Activated CD8-positive, alpha-beta memory T cell treated with anti-CD3 and anti-CD28 coated beads for 1 hour (primary cell): ENCODE data around the gene TMEM238.
A peak's percentile ranks its signal among the peaks of the same experiment; 100 is the strongest.
"Not testable (repeated sequence)": the region's sequence is repeated elsewhere in the genome, so short reads cannot be mapped to it uniquely, and the experiment has no call there.

Experiments used
- DNase-seq, 2 donors: peaks; one replicate each; pipeline ENCODE4 v3.0.0-alpha.2; 2020; ENCODE audit warnings: low read depth in 1 of 2; ENCODE audit errors: extremely low read depth in 1 of 2

The TMEM238 gene

GRCh38 chr19:55402509-55402908 is 18.4 kb upstream of the TMEM238 start:
- no peak for DNase-seq

GRCh38 chr19:55401390-55401789 is 17.3 kb upstream of the TMEM238 start:
- DNase-seq, result not testable (repeated sequence)

DNA sequence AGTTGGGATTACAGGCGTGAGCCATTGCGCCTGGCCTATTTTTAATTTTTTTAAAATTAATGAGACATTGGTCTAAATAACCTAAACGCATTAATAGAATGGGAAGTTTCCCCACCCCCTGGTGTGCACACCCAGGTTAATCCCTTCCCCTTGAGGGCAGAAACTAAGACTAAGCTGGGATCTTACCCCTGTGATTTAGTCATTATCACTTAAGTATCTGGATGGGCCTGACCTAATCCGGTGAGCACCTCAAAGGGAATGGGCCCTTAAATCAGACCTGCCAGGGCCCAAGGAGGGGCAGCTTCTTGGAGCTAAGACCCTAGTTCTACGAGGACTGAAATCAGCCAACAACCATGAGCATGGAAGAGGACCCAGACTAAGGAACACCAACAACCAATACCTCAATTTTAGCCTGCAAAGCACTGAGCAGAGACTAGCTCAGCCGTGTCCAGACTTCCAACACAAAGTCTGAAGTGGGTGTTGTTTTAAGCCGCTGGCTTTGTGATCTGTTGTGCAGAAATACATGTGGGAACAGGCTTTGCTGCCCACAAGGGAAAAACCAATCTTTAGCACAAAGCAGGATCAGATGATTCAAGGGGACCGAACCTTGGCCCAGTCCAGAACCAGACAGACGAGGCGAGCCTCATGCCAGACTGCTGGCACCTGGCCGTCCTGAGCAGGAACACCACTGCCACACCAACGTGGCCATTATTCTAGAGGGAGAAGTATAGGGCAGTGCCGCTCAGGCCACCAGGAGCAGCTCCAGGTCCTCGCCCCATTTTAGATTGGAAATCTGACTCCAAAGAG is 16.4 kb upstream of the TMEM238 start:
- no peak for DNase-seq

DNA sequence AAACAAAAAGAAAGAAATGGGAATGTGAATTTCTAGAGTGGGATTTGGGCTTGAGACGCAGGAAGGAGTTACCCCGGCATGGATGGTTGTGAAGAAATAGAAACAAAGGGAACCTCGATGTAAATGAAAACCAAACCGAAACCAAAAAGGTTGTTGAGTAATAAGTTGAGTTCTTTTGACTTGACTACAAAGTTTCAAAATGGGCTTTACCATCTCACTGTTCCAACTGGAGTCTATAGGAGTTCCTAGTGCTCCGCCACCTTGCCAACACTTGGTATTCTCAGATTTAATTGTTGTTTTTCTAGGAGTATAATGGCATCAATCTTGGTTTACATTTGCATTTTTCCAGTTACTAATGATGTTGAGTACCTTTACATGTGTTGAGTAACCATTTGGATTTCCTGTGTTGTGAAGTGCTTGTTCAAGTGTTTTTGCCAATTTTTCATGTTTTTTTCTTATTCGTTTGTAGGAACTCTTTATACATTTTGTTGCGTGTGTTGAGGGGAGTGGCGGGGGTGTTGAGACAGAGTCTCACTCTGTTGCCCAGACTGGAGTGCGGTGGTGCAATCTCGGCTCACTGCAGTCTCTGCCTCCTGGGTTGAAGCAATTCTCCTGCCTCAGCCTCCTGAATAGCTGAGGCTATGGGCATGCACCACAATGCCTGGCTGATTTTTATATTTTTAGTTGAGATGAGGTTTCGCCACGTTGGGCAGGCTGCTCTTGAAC is 14.3 kb upstream of the TMEM238 start:
- DNase-seq, result no peak

- DNase-seq, result no peak
Observed at GRCh38 chr19:55392820-55393761, 9.0 kb upstream of the TMEM238 start.

GRCh38 chr19:55391702-55392615 is 7.9 kb upstream of the TMEM238 start:
- no peak for DNase-seq

GRCh38 chr19:55391191-55391670 is 7.1 kb upstream of the TMEM238 start:
- DNase-seq, result no peak

DNA sequence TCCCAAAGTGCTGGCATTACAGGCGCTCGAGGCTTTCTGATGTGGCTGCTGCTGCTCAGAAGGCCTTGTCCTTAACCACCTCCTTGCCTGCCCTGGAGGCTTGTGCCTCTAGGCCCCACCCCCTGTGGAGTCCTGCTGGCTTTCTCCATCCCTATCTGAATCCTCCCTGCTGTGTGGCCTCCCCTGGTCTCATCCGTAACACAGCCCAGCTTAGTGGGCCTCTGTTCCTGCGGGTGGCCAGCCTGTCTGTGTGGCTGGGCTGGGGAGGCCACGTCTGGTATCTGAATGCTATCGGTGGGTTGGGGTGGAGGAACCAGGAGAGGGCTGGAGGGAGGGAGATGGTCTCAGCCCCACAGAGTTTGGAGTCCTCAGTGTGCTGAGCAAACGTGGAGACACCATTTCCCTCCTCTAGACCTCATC is 6.4 kb upstream of the TMEM238 start:
- DNase-seq, result no peak

- no peak for DNase-seq
Observed at GRCh38 chr19:55389386-55390317, 5.6 kb upstream of the TMEM238 start.

DNA sequence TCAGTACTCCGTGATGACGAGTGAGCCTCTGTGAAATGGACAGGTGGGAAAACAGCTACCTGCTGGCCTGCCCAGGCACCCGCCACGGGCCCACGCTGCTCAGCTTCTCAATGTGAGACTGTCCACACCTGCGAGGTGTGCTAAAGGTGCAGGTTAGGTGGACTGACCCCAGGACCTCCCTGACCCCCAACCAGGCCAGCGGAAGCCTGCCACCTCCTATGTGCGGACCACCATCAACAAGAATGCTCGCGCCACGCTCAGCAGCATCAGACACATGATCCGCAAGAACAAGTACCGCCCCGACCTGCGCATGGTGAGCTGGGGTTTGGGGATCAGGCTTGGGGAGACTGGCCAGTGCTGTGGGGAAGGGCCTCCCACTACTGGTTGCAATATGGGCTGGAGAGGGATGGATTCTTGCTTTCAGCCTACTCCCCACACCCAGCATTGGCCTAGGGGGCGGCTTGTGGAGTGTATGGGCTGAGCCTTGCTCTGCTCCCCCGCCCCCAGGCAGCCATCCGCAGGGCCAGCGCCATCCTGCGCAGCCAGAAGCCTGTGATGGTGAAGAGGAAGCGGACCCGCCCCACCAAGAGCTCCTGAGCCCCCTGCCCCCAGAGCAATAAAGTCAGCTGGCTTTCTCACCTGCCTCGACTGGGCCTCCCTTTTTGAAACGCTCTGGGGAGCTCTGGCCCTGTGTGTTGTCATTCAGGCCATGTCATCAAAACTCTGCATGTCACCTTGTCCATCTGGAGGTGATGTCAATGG is 3.8 kb upstream of the TMEM238 start:
- DNase-seq, result no peak

GRCh38 chr19:55386493-55386971 is 2.4 kb upstream of the TMEM238 start:
- no peak for DNase-seq

GRCh38 chr19:55385724-55386492 is 1.8 kb upstream of the TMEM238 start, which contains the start of gene RPL28:
RPL28 (plus strand) TSS chr19:55385932; CDS start chr19:55386358, 426 bp downstream.
- DNase-seq, result peak; percentile 95 to 97

GRCh38 chr19:55384920-55385723 is 1.0 kb upstream of the TMEM238 start:
- peak; percentile 84 to 87 for DNase-seq

GRCh38 chr19:55383279-55384130 is 587 bp downstream of the TMEM238 start:
- no peak for DNase-seq

GRCh38 chr19:55382522-55383054 is 1.5 kb downstream of the TMEM238 start:
- DNase-seq, result no peak
